H1 (cell line): ENCODE results near the gene BCAS4. TPM values are rescaled to one million over a fixed set of nuclear protein-coding genes. Genes with fewer than 3 reads are reported as not detected.
"Not testable (repeated sequence)": the region's sequence is repeated elsewhere in the genome, so short reads cannot be mapped to it uniquely, and the experiment has no call there.

Source experiments
- CTCF ChIA-PET: fragments of 300-600 bp; sonication (Branson Sonifier 250); formaldehyde crosslinking; loops from one replicate; lab custom pipeline; 2021; ENCODE audit not compliant: partially characterized antibody; lab: Charles Lee
- POLR2A ChIA-PET: fragments of 300-600 bp; sonication (Branson Sonifier 250); formaldehyde crosslinking; loops from one replicate; lab custom pipeline; 2021; ENCODE audit warnings: inconsistent platforms; ENCODE audit not compliant: partially characterized antibody; lab: Charles Lee
- DNase-seq, 2 experiments: peaks; one replicate each; pipeline versions ENCODE4 v3.0.0 to v3.0.0-alpha.2; 2010 to 2022; ENCODE audit warnings: low spot score in 2 of 2, low read depth in 1 of 2, mixed read lengths in 1 of 2
- FAIRE-seq: peaks from 2 replicates; lab custom pipeline; 2011; peaks lifted over from hg19 to GRCh38; lab: Jason Lieb, UNC
- H2AFZ ChIP-seq: 2 replicates; pipeline ENCODE4 v1.8.1; 2012; ENCODE audit warnings: low read length, inconsistent platforms
- H2AK5ac ChIP-seq: 2 replicates; pipeline ENCODE4 v1.6.1; 2013; ENCODE audit warnings: low read depth, low read length
- H2BK120ac ChIP-seq: replicated peaks from 2 replicates; pipeline ENCODE3; 2013; ENCODE audit warnings: low read depth, low read length, inconsistent platforms
- H2BK12ac ChIP-seq: 2 replicates; pipeline ENCODE4 v1.6.1; 2013; ENCODE audit warnings: low read depth, low read length
- H2BK15ac ChIP-seq: 2 replicates; pipeline ENCODE4 v1.6.1; 2013; ENCODE audit warnings: low read length
- H2BK20ac ChIP-seq: 2 replicates; pipeline ENCODE4 v1.6.1; 2013; ENCODE audit warnings: low read length
- H2BK5ac ChIP-seq: 2 replicates; pipeline ENCODE4 v1.6.1; 2013; ENCODE audit warnings: low read depth, low read length
- H3K14ac ChIP-seq: 2 replicates; pipeline ENCODE4 v1.6.1; 2013; ENCODE audit warnings: inconsistent platforms; ENCODE audit not compliant: insufficient read length
- H3K18ac ChIP-seq: 2 replicates; pipeline ENCODE4 v1.6.1; 2013; ENCODE audit warnings: low read length; ENCODE audit errors: extremely low read depth
- H3K23ac ChIP-seq: 2 replicates; pipeline ENCODE4 v1.6.1; 2013; ENCODE audit warnings: inconsistent platforms; ENCODE audit not compliant: insufficient read length
- H3K23me2 ChIP-seq: 2 replicates; pipeline ENCODE4 v1.6.1; 2013; ENCODE audit warnings: low read depth, low read length
- H3K27ac ChIP-seq: 2 replicates; pipeline ENCODE4 v1.6.1; 2011; ENCODE audit warnings: low read depth, low read length, inconsistent platforms
- H3K27me3 ChIP-seq, 4 experiments: replicated peaks in 1 of 4; 1 replicate in 1 of 4; 2 replicates in 3 of 4; pipeline versions ENCODE4 v1.6.1 to v1.8.1; 2011 to 2013; ENCODE audit warnings: low read length in 3 of 4, mild to moderate bottlenecking in 3 of 4, inconsistent platforms in 2 of 4, mixed read lengths in 2 of 4, moderate library complexity in 1 of 4; ENCODE audit not compliant: control insufficient read depth in 3 of 4, insufficient read depth in 3 of 4; ENCODE audit errors: extremely low read depth in 1 of 4
- H3K36me3 ChIP-seq, 4 experiments: 2 replicates each; pipeline versions ENCODE4 v1.6.1 to v1.8.1; 2011 to 2013; ENCODE audit warnings: mild to moderate bottlenecking in 4 of 4, low read length in 3 of 4, moderate library complexity in 2 of 4, control low read depth in 1 of 4, inconsistent platforms in 1 of 4; ENCODE audit not compliant: insufficient read depth in 4 of 4, control insufficient read depth in 2 of 4
- H3K4ac ChIP-seq: replicated peaks from 2 replicates; pipeline ENCODE3; 2013; ENCODE audit warnings: low read length, low read depth, mixed read lengths, inconsistent platforms; ENCODE audit not compliant: insufficient read length
- H3K4me1 ChIP-seq, 4 experiments: replicated peaks in 1 of 4; 1 replicate in 1 of 4; 2 replicates in 3 of 4; pipeline versions ENCODE4 v1.6.1 to v1.8.1; 2011 to 2013; ENCODE audit warnings: low read length in 3 of 4, inconsistent platforms in 2 of 4, mixed read lengths in 1 of 4; ENCODE audit not compliant: insufficient read depth in 4 of 4, control insufficient read depth in 3 of 4
- H3K4me2 ChIP-seq, 2 experiments: 2 replicates each; pipeline versions ENCODE4 v1.6.1 to v1.8.1; 2011 to 2013; ENCODE audit warnings: low read depth in 2 of 2, low read length in 2 of 2, control low read depth in 1 of 2, inconsistent platforms in 1 of 2, mild to moderate bottlenecking in 1 of 2; ENCODE audit not compliant: insufficient read depth in 1 of 2
- H3K4me3 ChIP-seq, 4 experiments: fragments of 200-600, 300-600 bp in 1 of 4; sonication (generic), shearing (Covaris generic), sonication (Bioruptor Twin) in 1 of 4; 2 replicates each; pipeline versions ENCODE4 v1.5.1 to v1.8.1; 2011 to 2016; ENCODE audit warnings: low read length in 4 of 4, low read depth in 3 of 4, control low read depth in 2 of 4, inconsistent platforms in 2 of 4, mild to moderate bottlenecking in 2 of 4, mixed read lengths in 1 of 4, moderate library complexity in 1 of 4; ENCODE audit not compliant: insufficient read depth in 2 of 4; ENCODE audit errors: extremely low read depth in 1 of 4
- H3K56ac ChIP-seq: replicated peaks from 2 replicates; pipeline ENCODE3; 2013; ENCODE audit warnings: low read depth, mild to moderate bottlenecking, mixed read lengths, low read length, inconsistent platforms; ENCODE audit not compliant: insufficient read length
- H3K79me1 ChIP-seq: 2 replicates; pipeline ENCODE4 v1.6.1; 2013; ENCODE audit warnings: low read depth, low read length, control low read depth
- H3K79me2 ChIP-seq, 2 experiments: 2 replicates each; pipeline versions ENCODE4 v1.6.1 to v1.8.1; 2012 to 2013; ENCODE audit warnings: low read length in 2 of 2, mild to moderate bottlenecking in 2 of 2, inconsistent platforms in 1 of 2; ENCODE audit not compliant: insufficient read depth in 2 of 2, control insufficient read depth in 1 of 2
- H3K9ac ChIP-seq, 4 experiments: replicated peaks in 1 of 4; 1 replicate in 1 of 4; 2 replicates in 3 of 4; pipeline versions ENCODE4 v1.6.1 to v1.8.1; 2011 to 2013; ENCODE audit warnings: low read depth in 3 of 4, low read length in 3 of 4, control low read depth in 2 of 4, mild to moderate bottlenecking in 2 of 4, moderate library complexity in 2 of 4, inconsistent platforms in 1 of 4; ENCODE audit errors: extremely low read depth in 1 of 4
- H3K9me3 ChIP-seq, 2 experiments: 2 replicates each; pipeline versions ENCODE4 v1.6.1 to v1.8.1; 2012 to 2013; ENCODE audit warnings: mild to moderate bottlenecking in 2 of 2, moderate library complexity in 2 of 2, control low read depth in 1 of 2, inconsistent platforms in 1 of 2, low read depth in 1 of 2, low read length in 1 of 2, mixed read lengths in 1 of 2; ENCODE audit not compliant: insufficient read depth in 2 of 2
- H4K20me1 ChIP-seq, 2 experiments: replicated peaks in 1 of 2; 2 replicates each; pipeline versions ENCODE3 to v1.8.1; 2011 to 2013; ENCODE audit warnings: inconsistent platforms in 2 of 2, low read length in 2 of 2, mild to moderate bottlenecking in 1 of 2; ENCODE audit not compliant: insufficient read depth in 2 of 2, control insufficient read depth in 1 of 2
- H4K5ac ChIP-seq: 2 replicates; pipeline ENCODE4 v1.6.1; 2013; ENCODE audit warnings: low read length, low read depth, mixed read lengths, inconsistent platforms; ENCODE audit not compliant: insufficient read length
- H4K8ac ChIP-seq: 2 replicates; pipeline ENCODE4 v1.8.0; 2013; ENCODE audit warnings: mild to moderate bottlenecking, moderate library complexity, low read length, inconsistent platforms; ENCODE audit not compliant: insufficient read depth; ENCODE audit errors: extremely low read depth
- H4K91ac ChIP-seq: replicated peaks from 2 replicates; pipeline ENCODE3; 2013; ENCODE audit warnings: low read length, mixed read lengths, inconsistent platforms; ENCODE audit not compliant: insufficient read length
- whole genome bisulfite sequencing, 2 experiments: shearing (Covaris generic) in 1 of 2; methylation state at CpG; one replicate each; pipeline versions ENCODE4 v1.1.6 to v1.1.7; 2013 to 2015; ENCODE audit warnings: low lambda C conversion rate in 2 of 2, mixed read lengths in 2 of 2, inconsistent platforms in 1 of 2, low coverage in 1 of 2, missing lambda C conversion rate in 1 of 2; ENCODE audit not compliant: insufficient replicate concordance in 2 of 2, insufficient coverage in 1 of 2, insufficient read length in 1 of 2; ENCODE audit errors: extremely low coverage in 1 of 2, missing lambda C conversion rate in 1 of 2; 5-methylcytosine and 5-hydroxymethylcytosine counted together
- polyA plus RNA-seq, 7 experiments: library from polyadenylated mRNA; depleted of rRNA in 3 of 7; stranded (reverse) in 5 of 7; unstranded in 2 of 7; fragments of >200 nt in 5 of 7; fragments of 200-250 nt in 2 of 7; gene quantifications; 1 replicate in 5 of 7; 2 replicates in 1 of 7; 4 replicates in 1 of 7; pipeline versions ENCODE4 v1.2.1 to v1.2.3, GENCODE V29; 2011 to 2013; ENCODE audit warnings: missing spikeins in 2 of 7, mixed read lengths in 2 of 7
- total RNA-seq: library from RNA; stranded (reverse); fragmentation: NEBNext Ultra II Directional; extraction: Animal tissue kit (Norgen Biotek cat#: 25700); gene quantifications from 2 replicates; pipeline ENCODE4 v1.2.1, GENCODE V29; 2021

The BCAS4 gene
- total and polyA plus RNA-seq, 2 of the 8 experiments (the other 6 are each of a cell fraction or from before 2014, with no cell fraction given), result 21.2 to 23.6 TPM

DNA sequence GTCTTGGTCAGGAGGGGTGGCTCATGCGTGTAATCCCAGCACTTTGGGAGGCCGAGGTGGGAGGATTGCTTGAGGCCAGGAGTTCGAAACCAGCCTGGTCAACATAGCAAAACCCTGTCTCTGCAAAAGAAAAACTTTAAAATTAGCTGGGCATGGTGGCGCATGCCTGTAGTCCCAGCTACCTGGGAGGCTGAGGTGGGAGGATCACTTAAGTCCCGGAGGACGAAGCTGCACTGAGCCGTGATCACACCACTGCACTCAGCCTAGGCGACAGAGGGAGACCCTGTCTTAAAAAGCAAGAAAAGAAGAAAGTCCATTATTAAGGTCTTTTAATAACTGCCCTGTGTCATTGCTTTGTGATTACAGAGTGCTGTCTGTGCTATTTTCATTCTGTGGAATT, 15.9 kb upstream of the BCAS4 start:
- H4K5ac ChIP-seq, H3K79me2 ChIP-seq, H4K91ac ChIP-seq, H2BK5ac ChIP-seq, H4K20me1 ChIP-seq, H3K14ac ChIP-seq, H2BK120ac ChIP-seq, FAIRE-seq, H2BK15ac ChIP-seq, H3K9ac ChIP-seq, H2BK12ac ChIP-seq, DNase-seq, H3K9me3 ChIP-seq, H3K23me2 ChIP-seq, H3K27me3 ChIP-seq, H3K18ac ChIP-seq, H3K4me2 ChIP-seq, H2BK20ac ChIP-seq, H2AK5ac ChIP-seq, H4K8ac ChIP-seq, H3K36me3 ChIP-seq, H2AFZ ChIP-seq, H3K79me1 ChIP-seq, H3K4me1 ChIP-seq, H3K56ac ChIP-seq, H3K27ac ChIP-seq, H3K23ac ChIP-seq, H3K4ac ChIP-seq, H3K4me3 ChIP-seq: not testable (repeated sequence)
- POLR2A ChIA-PET, result interaction anchor here (1.3 kb wide), 1 partner anchor 9 kb away, joined by 3 read pairs; no protein-coding TSS in a partner anchor
- CTCF ChIA-PET, result interaction anchor here (0.6 to 3.7 kb wide), 6 partner anchors 9 to 29 kb away, joined by 4 to 16 read pairs (median 10); partner anchors contain the start of gene BCAS4
- WGBS, 2 experiments, result 92% methylated on average over 8 of the region's 8 CpGs; no CpG with 5 or more reads in 1 of the 2 experiments
